ENCODE data around the gene NELL1.

The NELL1 gene

DNA sequence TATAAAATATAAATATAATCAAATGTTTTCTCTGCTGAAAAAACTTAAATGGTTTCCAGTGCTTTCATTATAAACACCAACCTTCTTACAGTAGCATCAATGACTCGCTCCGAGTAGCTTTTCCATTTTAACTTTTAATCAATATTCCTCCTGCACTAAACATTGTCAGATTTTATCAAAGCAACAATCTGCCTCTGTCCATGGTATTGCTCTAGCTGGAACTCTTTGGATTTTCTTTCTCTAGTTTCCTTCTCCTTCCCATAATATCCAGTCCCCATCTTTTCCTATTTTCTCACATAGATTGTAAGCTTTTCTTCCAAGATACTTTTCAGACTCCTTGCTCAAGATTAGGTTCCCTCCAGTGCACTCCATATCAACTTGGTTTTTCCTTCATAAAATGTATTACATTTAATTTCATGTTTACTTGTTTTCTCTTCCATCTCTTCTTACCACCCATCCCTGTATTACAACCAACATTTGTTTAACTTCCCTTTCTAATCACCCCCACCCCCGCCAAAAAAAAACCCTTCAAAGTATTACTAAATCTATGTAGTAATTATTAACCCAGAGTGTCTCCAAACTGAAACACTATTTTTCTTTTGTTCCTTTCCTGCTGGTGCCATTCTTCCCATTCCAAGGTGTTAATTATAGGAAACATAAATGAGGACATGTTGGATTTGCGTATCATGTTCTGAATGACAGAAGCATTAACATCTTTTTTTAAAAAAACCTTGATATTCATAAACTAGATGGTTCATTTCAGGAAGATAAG is 716.5 kb downstream of the NELL1 start:
- no peak overlapping the region for H3K4me3 ChIP-seq (ENCODE audit: low read length, poor library complexity, severe bottlenecking)
- no peaks in the 10 kb centered on the region for H3F3A ChIP-seq (ENCODE audit: low read depth)
- H4K20me1 ChIP-seq (ENCODE audit: insufficient read depth, low read length, poor library complexity, severe bottlenecking) = no peaks in the 10 kb centered on the region
- no peaks in the 10 kb centered on the region for H3K9me2 ChIP-seq (replicated peaks; ENCODE audit: low read depth, low read length)
- H3K4me1 ChIP-seq (ENCODE audit: insufficient read depth, low read length, poor library complexity, severe bottlenecking) = no peaks in the 10 kb centered on the region
- H3K27me3 ChIP-seq (ENCODE audit: insufficient read depth, low read length, poor library complexity, severe bottlenecking) = no peaks in the 10 kb centered on the region
- TF ChIP-seq CTCF (conservative IDR thresholded peaks at IDR 0.05; ENCODE audit: low read length) = no peak
- H3K9me3 ChIP-seq (ENCODE audit: insufficient read depth, low read depth, low read length) = no peaks in the 10 kb centered on the region
- no peak overlapping the region for H2AFZ ChIP-seq (ENCODE audit: low read length)
- no peaks in the 10 kb centered on the region for H3K36me3 ChIP-seq (ENCODE audit: insufficient read depth, low read length)
- H3K4me2 ChIP-seq (ENCODE audit: low read depth, low read length, poor library complexity, severe bottlenecking) = no peak overlapping the region
- H3K79me2 ChIP-seq (ENCODE audit: insufficient read depth, low read length) = no peaks in the 10 kb centered on the region
- no peak overlapping the region for H3K9ac ChIP-seq (ENCODE audit: low read depth, low read length, poor library complexity, severe bottlenecking)

- no peaks in the 10 kb centered on the region for H3K79me2 ChIP-seq (ENCODE audit: insufficient read depth, low read length)
- H3K27me3 ChIP-seq (ENCODE audit: insufficient read depth, low read length, poor library complexity, severe bottlenecking) = no peaks in the 10 kb centered on the region
- TF ChIP-seq EZH2phosphoT487 (IDR thresholded peaks at IDR 0.05; ENCODE audit: borderline replicate concordance) = no peak
- no peak for TF ChIP-seq CTCF (conservative IDR thresholded peaks at IDR 0.05; ENCODE audit: low read length)
- H4K20me1 ChIP-seq (ENCODE audit: insufficient read depth, low read length, poor library complexity, severe bottlenecking) = no peaks in the 10 kb centered on the region
- H2AFZ ChIP-seq (ENCODE audit: low read length) = no peak overlapping the region
- no peaks in the 10 kb centered on the region for H3K36me3 ChIP-seq (ENCODE audit: insufficient read depth, low read length)
- no peaks in the 10 kb centered on the region for H3K9me3 ChIP-seq (ENCODE audit: insufficient read depth, low read depth, low read length)
- no peak overlapping the region for H3K4me3 ChIP-seq (ENCODE audit: low read length, poor library complexity, severe bottlenecking)
- no peaks in the 10 kb centered on the region for H3K4me1 ChIP-seq (ENCODE audit: insufficient read depth, low read length, poor library complexity, severe bottlenecking)
- no peak overlapping the region for H3K4me2 ChIP-seq (ENCODE audit: low read depth, low read length, poor library complexity, severe bottlenecking)
- no peak overlapping the region for H3K9ac ChIP-seq (ENCODE audit: low read depth, low read length, poor library complexity, severe bottlenecking)
- no peaks in the 10 kb centered on the region for H3F3A ChIP-seq (ENCODE audit: low read depth)
- no peaks in the 10 kb centered on the region for H3K9me2 ChIP-seq (replicated peaks; ENCODE audit: low read depth, low read length)
These were observed 721.0 kb downstream of the NELL1 start for GRCh38 chr11:21390430-21390829.

DNA sequence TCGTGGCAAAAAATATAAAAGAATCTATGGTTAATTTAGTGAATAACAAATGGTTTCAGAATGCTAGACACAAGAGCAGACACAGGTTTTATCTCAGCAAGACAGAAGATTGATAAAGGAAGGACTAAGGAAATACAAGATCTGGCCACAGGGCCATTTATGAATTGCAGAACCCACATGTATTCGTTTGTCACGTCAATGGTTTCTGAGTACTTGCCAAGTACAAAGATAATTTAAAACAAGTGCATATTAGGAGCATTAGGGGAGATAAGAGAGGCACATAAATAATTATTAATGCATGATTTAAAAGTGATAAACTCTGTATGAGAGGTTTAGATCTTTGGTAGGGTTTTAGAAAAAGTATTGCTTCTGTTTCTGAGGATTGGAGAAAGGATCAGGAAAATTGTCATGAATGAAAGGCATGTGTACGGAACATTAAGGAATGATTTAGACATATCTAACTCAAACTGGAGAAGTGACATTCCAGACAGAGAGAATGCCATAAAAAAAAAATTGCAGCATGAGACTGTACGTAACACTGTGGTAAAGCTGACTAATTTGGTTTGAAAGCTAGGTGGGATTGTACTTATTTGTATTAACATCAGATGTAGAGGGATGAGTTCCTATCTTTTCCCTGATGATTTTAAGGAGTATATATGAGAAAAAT is 727.1 kb downstream of the NELL1 start:
- no peak overlapping the region for H2AFZ ChIP-seq (ENCODE audit: low read length)
- H3K4me3 ChIP-seq (ENCODE audit: low read length, poor library complexity, severe bottlenecking) = no peak overlapping the region
- no peak for TF ChIP-seq CTCF (conservative IDR thresholded peaks at IDR 0.05; ENCODE audit: low read length)
- TF ChIP-seq EZH2phosphoT487 (IDR thresholded peaks at IDR 0.05; ENCODE audit: borderline replicate concordance) = no peak
- no peak overlapping the region for H3K9ac ChIP-seq (ENCODE audit: low read depth, low read length, poor library complexity, severe bottlenecking)
- no peaks in the 10 kb centered on the region for H3K79me2 ChIP-seq (ENCODE audit: insufficient read depth, low read length)
- no peaks in the 10 kb centered on the region for H3K36me3 ChIP-seq (ENCODE audit: insufficient read depth, low read length)
- H3F3A ChIP-seq (ENCODE audit: low read depth) = no peaks in the 10 kb centered on the region
- H3K27me3 ChIP-seq (ENCODE audit: insufficient read depth, low read length, poor library complexity, severe bottlenecking) = no peaks in the 10 kb centered on the region
- H3K4me2 ChIP-seq (ENCODE audit: low read depth, low read length, poor library complexity, severe bottlenecking) = no peak overlapping the region
- no peaks in the 10 kb centered on the region for H4K20me1 ChIP-seq (ENCODE audit: insufficient read depth, low read length, poor library complexity, severe bottlenecking)
- H3K4me1 ChIP-seq (ENCODE audit: insufficient read depth, low read length, poor library complexity, severe bottlenecking) = no peaks in the 10 kb centered on the region
- H3K9me2 ChIP-seq (replicated peaks; ENCODE audit: low read depth, low read length) = no peaks in the 10 kb centered on the region
- no peaks in the 10 kb centered on the region for H3K9me3 ChIP-seq (ENCODE audit: insufficient read depth, low read depth, low read length)
